IPS-20b (cell line): ENCODE data around the gene SRSF12.

Experiments
- H3K27ac ChIP-seq: one replicate; pipeline ENCODE4 v1.5.1; 2013; ENCODE audit warnings: low read length
- H3K27me3 ChIP-seq: 2 replicates; pipeline ENCODE4 v1.6.1; 2013; ENCODE audit warnings: mild to moderate bottlenecking, low read length, inconsistent platforms; ENCODE audit not compliant: insufficient read depth
- H3K36me3 ChIP-seq: 2 replicates; pipeline ENCODE4 v1.6.1; 2013; ENCODE audit warnings: low read depth, mild to moderate bottlenecking, inconsistent platforms, low read length, moderate library complexity; ENCODE audit not compliant: insufficient read depth
- H3K4me1 ChIP-seq: 2 replicates; pipeline ENCODE4 v1.6.1; 2013; ENCODE audit warnings: mild to moderate bottlenecking, control low read depth, inconsistent platforms, low read length, moderate library complexity; ENCODE audit not compliant: insufficient read depth
- H3K4me3 ChIP-seq: 2 replicates; pipeline ENCODE4 v1.5.1; 2013; ENCODE audit warnings: mild to moderate bottlenecking, low read length, inconsistent platforms
- H3K9ac ChIP-seq: 2 replicates; pipeline ENCODE4 v1.6.1; 2013; ENCODE audit warnings: low read depth, mild to moderate bottlenecking, inconsistent platforms, low read length, moderate library complexity
- H3K9me3 ChIP-seq: 2 replicates; pipeline ENCODE4 v1.6.1; 2013; ENCODE audit warnings: mild to moderate bottlenecking, low read depth, low read length, inconsistent platforms; ENCODE audit not compliant: insufficient read depth

Gene SRSF12

GRCh38 chr6:89048288-89048923 is 69.5 kb downstream of the SRSF12 start:
- H3K36me3 ChIP-seq: no peaks in the 10 kb centered on the region
- no peaks in the 10 kb centered on the region for H3K9me3 ChIP-seq
- no peak overlapping the region for H3K9ac ChIP-seq
- no peak overlapping the region for H3K27ac ChIP-seq
- peaks cover 4% of the 10 kb centered on the region; the same call in 1 of the 2 replicates for H3K4me1 ChIP-seq
- H3K27me3 ChIP-seq: peaks cover 16% of the 10 kb centered on the region; the same call in 1 of the 2 replicates
- H3K4me3 ChIP-seq: no peak overlapping the region

- H3K4me1 ChIP-seq: peaks cover 4% of the 10 kb centered on the region; the same call in 1 of the 2 replicates
- no peaks in the 10 kb centered on the region for H3K36me3 ChIP-seq
- no peak overlapping the region for H3K27ac ChIP-seq
- peaks cover 16% of the 10 kb centered on the region; the same call in 1 of the 2 replicates for H3K27me3 ChIP-seq
- H3K9ac ChIP-seq: no peak overlapping the region
- no peak overlapping the region for H3K4me3 ChIP-seq
- no peaks in the 10 kb centered on the region for H3K9me3 ChIP-seq
These were observed 70.4 kb downstream of the SRSF12 start for GRCh38 chr6:89047473-89047872.
